T-helper 22 cell (primary cell): ENCODE data around the gene RNPEPL1.
"Not testable (repeated sequence)": the region's sequence is repeated elsewhere in the genome, so short reads cannot be mapped to it uniquely, and the experiment has no call there.

Experiments
- DNase-seq: peaks from one replicate; pipeline ENCODE4 v3.0.0-alpha.2; 2020; ENCODE audit warnings: low read depth

Gene RNPEPL1

DNA sequence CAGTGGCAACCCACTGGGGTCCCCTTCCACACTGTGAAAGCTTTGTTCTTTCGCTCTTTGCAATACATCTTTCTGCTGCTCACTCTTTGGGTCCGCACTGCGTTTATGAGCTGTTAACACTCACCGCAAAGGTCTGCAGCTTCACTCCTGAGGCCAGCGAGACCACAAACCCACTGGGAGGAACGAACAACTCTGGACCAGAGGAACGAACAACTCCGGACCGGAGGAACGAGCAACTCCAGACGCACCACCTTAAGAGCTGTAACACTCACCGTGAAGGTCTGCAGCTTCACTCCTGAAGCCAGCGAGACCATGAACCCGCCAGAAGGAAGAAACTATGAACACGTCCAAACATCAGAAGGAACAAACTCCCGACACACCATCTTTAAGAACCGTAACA lies 29.2 kb upstream of the RNPEPL1 start:
- DNase-seq, result not testable (repeated sequence)

DNA sequence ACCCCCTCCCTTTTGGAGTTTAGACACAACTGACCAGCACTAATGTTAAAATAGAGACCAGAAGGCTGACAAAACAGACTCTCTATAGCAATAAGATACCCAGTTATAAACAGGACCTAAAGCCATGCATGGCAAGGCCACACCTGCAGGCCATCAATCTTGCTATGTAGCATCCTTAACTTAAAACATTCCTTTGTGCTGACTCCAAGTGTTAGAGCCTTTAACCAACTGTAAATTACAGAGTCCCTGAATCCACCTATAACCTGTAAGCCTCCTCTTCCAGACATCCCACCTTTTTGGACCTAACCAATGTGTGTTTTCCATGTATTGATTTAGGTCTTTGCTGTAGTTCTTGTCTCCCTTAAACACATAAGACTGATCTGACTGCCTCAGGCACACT lies 28.4 kb upstream of the RNPEPL1 start:
- DNase-seq, result no peak

DNA sequence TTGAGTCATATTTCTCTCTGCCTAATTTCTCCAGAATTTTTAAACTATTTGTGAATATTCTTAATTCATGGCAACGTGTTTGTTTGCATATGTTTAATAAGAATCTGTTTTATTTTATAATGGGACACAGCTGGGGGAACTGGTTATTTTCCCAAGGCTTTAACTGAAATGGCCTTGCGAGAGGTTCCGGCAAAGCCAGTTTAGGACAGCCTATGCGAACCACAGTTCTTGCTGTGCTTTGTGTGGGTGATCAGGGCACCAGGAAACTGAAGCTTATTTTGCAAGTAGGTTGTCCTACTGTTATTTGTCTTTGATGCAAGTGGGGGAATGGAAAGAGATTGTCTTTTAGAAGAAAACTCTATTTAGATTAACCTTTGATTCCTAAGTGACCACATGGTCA lies 17.0 kb upstream of the RNPEPL1 start:
- DNase-seq, result no peak

DNA sequence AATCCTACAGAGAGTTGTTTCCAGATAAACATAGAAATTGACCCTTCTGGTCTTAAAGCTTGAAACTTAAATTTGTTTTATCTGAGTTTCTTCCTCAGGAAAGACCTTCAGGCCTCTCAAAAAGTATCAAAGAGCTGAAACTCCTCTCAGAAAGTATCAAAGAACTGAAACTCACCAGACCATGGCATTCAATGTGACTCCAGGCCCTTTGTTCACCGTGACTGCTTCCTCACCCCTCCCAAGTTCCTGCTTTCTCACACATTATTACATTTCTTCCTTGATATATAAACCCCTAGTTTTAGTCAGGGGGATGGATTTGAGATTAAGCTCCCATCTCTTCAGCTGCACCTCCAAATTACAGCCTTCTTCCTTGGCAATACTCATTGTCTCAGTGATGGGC lies 16.5 kb upstream of the RNPEPL1 start:
- DNase-seq, result no peak

DNA sequence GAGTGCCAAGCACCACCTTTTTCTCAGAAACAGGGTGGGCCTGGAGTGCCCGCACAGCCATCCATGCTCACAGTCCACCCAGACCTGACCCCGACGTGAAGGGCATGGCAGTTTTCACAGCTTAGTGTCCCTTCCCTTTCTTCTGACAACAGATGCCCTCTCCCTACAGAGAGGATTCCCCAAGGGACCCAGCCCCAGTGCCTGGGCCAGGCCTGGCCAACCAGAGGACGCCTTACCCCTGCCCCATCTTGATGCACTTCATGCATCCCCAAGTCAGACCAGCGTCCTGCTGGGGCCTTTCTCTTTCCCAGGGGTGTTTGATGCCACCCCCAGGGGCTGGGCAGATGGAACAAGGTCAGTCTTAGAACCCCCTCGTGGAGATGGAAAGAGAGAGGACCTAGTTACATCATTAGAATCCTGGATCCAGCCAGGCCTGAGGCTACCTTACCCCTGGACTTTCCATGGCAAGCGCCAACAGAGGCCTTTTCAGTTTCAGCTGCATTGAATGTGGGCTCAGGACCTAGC lies 14.3 kb upstream of the RNPEPL1 start:
- no peak for DNase-seq

DNA sequence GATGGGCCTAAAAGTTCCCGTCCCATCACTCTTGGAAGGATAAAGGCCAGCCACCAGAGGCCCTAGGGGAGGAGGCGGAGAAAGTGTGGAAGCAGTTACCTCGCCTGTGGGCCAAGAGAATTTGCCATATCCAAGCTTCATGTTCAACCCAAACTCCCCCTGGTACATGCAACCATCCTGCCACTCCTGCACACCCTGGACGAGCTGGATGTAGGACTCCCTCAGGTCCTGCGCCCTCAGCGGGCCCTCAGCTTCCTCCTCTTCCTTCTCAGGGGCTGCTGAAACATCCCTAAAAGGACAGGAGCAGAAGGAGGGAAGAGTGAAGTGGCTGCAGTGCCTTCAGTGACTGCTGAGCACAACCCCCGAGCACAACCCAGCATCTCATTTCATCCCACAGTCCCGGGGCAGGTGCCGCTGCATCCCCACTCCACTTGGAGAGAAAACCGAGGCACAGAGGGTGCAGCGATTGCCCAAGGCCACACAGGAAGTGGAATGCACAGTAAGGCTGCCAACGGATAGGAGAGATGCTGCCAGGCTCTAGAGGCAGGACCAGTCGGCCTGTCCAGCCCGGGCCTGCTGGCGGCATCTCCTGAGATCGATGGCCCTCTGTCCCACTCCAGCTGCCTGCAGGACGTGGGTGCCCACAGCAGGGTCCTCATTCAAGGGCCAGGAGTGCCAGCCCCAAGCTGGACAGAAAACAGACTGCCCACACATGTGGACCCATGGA lies 13.4 kb upstream of the RNPEPL1 start:
- DNase-seq, result no peak

DNA sequence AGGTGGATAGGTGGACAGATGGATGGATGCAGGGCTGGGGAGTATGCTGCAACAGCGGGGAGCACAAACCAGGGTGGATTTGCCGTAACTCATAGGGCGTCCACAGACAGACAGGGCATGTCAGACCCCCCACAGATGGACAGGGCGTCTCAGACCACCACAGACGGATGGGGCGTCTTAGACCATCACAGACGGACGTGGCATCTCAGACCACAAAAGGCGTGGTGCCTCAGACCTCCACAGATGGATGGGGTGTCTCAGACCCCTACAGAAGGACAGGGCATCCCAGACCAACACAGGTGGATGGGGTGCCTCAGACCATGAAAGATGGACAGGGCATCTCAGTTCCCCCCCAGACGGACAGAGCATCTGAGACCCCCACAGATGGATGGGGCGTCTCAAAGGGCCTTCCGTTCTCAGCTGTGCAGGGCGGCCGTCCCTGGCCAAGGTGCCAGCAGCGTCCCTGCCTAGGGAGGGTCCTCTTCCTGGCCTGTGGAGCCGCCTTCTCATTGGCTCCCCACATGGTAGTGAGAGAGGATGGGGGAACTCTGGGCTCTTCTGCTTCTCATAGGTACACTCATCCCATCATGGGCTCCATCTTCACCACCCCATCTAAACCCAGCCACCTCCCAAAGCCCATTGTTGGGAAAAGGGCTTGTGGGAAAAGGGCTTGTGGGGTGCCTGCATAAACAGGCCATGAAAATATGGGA lies 12.6 kb upstream of the RNPEPL1 start:
- no peak for DNase-seq

DNA sequence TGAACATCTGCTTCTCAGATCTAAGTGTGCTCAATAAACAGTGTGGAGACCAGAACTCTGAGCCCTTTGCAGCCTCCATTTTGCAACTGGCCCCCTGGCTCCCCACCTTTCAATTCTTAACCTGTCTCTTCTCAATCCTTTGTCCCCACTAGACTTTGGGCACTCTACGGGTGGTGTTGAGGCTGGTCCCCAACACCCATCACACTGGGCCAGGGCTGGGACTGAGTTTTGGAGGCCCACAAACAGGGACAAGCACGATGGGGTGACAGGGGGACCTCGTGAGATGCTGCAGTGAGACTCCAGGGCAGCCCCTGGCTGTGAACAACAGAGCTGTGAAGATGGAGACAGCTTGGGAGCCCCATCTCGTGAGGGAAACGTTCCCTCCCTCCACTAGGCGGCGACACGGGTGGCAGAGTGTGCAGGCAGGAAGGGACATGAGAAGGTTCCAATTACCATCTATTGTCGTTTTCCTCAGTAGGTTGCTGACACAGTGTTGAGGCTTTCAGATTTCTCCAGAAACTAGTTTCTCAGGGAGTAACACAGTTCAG lies 11.7 kb upstream of the RNPEPL1 start:
- DNase-seq, result peak; percentile 42

DNA sequence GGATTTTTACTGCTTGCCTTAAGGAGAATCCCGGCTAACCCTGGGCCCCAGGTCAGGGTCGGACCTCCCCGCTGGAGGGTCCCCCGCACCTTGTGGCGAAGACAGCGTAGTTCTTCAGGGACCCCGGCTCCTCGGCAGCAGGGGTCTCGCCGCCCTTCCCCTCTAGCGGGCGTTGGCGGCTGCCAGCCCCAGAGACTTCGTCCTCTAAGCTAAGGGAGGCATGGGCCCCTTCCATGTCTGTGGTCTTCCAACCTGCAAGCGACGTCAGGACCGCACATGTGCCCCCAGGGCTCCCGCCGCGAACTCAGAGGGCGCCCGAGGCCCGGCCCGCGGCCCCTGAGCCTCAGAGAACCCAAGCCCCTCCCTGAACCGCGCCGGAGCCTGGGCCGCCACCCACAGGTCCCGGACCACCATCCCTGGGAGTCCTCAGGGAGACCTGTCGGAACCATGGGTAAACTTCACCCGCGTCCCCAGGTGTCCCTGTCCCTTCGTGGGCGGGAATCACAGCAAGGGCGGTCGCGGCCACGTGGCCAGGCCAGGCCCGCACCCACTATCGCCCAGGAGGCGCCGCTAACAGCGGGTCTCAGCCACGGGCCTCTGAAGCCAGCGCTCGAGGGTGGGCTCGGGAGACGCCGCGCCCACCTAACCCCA lies 11.1 kb upstream of the RNPEPL1 start:
- DNase-seq, result no peak

DNA sequence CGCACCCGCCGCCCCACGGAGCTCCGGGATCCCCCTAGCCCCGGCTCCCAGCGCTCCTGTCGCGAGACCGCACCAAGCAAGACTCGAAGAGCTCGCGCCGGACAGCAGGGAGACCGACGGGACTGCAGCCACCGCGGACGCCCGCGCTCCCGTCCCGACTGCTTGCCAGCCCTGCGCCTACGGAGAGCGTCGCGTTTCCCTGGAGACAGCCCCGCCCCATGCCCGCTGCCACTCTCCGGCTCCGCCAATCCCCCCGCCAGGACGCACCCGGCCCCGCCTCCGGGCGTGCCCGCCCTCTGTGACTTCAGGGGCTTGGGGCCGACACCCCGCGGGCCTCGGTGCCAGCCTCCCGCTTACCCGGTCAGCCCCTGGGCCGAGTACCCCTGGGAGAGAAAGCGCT lies 10.5 kb upstream of the RNPEPL1 start, which contains the start of gene ANKMY1:
ANKMY1 (minus strand) TSS at position 181 of the 400 bp plus-strand sequence. CDS start 653 bp downstream, outside the sequence.
- peak; percentile 38 for DNase-seq

DNA sequence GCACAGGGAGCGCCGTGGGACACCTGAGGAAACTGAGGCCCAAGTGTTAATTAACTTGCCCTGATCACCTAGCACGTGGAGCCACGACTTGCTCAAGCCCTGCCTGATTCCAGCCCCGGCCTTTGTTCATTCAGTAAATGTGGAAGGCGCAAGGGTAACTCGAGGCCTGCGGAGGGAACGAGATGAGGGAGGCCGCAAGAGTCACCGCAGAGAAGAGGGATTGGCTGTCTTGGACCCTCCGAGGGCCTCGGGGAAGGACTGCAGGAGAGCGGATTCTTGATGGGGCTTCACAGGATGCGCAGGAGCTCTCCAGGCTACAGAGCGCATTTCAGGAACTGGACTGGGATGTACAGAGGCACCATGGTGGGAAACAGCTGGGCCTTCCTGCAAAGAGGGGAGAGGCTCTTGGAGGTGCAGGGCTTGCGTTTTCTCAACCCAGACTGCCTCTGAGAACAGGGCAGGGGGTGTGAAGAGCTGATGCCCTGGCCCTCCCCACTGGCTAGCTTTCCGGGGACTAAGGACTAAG lies 10.0 kb upstream of the RNPEPL1 start:
- no peak for DNase-seq

DNA sequence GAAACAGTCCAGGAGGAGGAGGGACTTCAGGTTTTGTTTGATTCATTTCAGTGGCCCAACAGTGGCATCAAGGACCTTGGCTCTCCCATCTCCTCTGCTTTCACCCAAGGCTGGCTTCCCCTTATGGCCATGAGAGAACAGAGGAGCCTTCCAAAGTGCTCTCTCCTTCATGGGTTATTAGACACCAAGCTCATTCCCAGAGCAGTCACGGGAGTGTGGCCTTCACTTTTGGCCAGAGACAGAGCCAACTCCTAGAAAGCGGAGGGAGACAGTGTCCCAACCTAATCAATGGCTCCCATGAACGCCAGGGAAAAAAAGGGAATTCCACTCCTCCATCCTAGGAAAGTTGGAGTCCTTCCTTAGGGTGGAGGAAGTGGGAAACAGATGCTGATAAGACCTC lies 9.0 kb upstream of the RNPEPL1 start:
- DNase-seq, result no peak

DNA sequence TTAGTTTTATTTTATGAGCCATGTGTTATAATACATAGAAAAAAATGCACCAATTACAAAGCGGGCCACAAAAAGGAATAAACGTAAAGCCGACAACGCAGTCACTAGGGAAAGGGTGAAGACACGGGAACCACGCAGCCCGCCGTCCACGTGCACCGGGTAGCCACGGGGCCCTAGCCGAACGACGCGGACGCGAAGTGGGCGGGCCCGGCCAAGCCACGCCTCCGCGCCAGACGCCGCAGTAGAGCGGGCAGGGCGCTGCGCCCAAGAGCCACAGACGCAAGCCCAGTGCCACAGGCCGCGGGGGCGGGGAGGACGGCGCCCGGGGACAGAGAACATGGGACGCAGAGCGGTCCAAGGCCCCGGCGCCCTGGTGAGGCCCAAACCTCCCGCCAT lies 8.2 kb upstream of the RNPEPL1 start, which contains the start of gene DUSP28:
DUSP28 (plus strand) TSS at position 274 of the 396 bp plus-strand sequence. CDS start 328 bp downstream, outside the sequence.
- peak; percentile 81 for DNase-seq

DNA sequence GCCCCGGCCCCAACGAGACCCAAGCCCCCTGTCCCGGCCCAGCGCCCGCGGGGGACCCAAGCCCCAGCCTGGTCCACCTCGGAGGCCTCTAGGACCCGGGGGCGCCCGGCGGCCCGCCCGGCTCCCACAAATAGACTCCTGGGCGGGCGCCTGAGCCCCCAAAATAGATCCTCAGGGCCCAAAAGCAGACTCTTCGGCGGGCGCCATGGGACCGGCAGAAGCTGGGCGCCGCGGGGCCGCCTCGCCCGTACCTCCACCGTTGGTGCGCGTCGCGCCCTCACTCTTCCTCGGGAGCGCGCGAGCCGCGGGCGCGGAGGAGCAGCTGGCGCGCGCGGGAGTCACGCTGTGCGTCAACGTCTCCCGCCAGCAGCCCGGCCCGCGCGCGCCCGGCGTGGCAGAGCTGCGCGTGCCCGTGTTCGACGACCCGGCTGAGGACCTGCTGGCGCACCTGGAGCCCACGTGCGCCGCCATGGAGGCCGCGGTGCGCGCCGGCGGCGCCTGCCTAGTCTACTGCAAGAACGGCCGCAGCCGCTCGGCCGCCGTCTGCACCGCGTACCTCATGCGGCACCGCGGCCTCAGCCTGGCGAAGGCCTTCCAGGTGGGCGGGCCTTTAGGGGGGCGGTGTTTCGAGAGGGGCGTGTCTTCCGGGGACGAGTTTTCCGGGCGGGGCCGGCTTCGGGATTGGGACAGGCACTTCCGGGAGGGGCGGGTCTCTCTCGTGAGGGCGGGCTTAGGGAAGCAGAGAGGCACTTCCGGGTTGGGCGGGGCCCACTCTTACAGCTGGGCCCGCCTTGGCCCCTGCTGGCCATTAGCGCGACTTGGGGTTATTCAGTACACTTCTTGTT lies 7.6 kb upstream of the RNPEPL1 start:
- peak; percentile 99 for DNase-seq

DNA sequence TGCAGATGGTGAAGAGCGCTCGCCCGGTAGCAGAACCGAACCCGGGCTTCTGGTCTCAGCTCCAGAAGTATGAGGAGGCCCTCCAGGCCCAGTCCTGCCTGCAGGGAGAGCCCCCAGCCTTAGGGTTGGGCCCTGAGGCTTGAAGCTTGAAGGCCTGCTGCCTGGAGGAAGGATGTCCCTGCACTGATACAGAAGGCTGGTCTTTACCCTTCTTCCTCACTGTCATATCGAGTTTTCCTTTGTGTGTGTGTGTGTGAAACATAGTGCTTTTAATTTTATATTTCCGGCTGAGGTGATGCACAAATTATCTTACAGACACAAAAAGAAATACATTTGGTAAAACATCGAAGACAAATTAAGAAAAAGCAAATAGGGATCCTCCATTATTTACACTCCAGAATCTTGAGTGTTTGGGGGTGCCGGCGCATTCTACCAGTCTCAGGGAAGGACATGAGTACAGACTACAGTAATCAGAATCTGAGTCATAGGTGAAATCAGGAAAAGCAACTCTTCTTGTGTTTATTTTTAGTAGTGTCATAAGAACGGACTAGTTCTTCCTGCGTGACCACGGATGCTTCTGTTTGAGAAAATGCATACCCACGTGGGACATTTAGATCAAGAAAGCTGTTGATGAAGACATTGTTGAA lies 6.8 kb upstream of the RNPEPL1 start:
- no peak for DNase-seq

DNA sequence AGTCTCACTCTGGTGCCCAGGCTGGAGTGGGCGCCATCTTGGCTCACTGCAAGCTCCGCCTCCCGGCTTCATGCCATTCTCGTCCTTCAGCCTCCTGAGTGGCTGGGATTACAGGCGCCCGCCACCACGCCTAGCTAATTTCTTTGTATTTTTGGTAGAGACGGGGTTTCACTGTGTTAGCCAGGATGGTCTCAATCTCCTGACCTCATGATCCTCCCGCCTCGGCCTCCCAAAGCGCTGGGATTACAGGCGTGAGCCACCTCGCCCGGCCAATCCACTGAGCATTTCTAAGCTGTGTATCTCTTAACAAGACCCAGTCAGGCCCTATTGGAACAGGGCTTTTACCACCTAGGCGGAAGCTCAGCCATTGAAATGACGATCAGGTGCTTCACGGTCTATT lies 5.1 kb upstream of the RNPEPL1 start:
- not testable (repeated sequence) for DNase-seq

DNA sequence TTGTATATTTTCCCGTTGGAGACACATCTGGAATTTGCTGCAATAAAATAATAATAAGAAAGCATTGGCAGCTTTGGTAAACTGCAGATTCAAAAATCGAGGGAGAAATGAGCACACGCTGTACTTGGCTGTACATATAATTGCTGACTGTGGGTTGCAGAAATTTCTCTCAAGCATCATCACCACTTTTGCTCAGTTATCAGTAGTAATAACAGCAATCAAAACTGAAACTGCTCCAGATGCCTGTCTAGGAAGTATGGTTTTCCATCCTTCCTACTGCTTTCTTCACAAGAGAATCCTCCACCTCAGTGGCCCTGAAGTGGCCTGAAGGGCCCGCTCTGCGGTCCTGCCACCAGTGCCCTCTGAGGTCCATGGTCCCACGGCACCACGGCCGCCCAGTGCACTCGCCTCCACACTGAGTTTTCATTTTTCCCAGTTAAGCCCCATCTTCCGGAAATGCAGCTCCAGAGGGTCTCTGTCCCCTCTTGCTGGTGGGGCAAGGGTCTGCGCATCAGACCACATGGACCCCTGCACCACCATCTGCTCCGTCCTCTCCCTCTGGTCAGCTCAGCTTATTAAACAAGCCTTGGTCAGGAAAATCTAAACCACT lies 4.2 kb upstream of the RNPEPL1 start:
- no peak for DNase-seq

DNA sequence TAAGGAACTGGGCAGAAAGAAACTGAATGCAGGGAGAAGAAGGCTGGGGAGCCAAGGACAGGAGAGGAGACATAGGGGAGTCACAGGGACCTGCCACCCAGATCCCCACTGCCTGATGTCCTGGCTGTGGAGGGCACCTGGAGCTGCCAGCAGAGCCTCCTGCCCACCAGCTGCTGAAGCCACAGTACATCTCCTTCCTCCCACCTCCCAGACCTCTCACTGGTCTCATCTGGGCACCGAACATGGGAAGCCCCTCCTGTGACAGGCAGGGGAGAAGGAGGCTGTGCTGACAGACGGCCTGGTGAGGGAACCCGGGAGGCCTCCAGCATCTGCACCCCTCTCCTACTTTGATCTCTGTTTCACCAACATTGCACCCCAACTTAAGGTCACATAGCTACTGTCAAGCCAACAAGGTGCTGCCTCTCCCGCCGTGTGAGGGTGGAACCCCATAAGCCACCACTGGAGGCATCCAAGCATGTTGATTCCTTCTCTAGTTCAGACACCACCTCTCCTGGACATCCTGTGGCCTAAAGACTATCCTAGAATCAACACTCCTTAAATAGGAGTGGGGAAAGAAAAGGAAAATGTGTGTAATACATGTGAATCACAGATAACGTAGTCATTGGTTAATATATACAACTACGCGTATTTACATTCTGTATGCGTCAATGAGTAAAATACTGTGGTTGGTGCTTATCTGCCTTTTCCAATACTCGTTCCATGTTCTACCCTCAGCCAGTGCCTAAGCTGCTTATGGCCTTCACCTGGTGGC lies 3.5 kb upstream of the RNPEPL1 start:
- DNase-seq, result no peak
